HG03135 (cell line): ENCODE data around the gene ZNF438.
"Not testable (repeated sequence)": the region's sequence is repeated elsewhere in the genome, so short reads cannot be mapped to it uniquely, and the experiment has no call there.

Experiments
- ATAC-seq: cut with Tn5 transposase; IDR thresholded peaks from one replicate; pipeline ENCODE4 v1.9.1; 2021; ENCODE audit warnings: mild to moderate bottlenecking, moderate library complexity; ENCODE audit not compliant: unreplicated experiment

ZNF438 gene

DNA sequence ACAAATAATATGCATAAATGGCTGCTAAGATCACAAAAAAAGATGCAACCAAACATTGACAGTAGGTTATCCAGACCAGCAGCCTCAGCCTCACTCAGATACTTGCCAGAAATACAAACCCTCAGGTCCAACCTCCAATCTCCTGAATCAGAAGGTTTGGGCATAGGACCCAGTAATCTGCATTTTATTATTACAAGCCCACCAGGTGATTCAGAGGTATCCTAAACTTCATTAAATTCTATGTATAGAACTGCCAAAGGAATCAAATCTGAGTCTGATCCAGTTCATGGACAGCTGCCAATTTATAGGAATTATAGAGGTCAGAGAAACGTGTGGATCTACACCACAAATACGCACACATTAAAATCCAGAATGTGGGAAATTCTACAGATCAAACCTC is 41.3 kb downstream of the ZNF438 start:
- no peak for ATAC-seq

DNA sequence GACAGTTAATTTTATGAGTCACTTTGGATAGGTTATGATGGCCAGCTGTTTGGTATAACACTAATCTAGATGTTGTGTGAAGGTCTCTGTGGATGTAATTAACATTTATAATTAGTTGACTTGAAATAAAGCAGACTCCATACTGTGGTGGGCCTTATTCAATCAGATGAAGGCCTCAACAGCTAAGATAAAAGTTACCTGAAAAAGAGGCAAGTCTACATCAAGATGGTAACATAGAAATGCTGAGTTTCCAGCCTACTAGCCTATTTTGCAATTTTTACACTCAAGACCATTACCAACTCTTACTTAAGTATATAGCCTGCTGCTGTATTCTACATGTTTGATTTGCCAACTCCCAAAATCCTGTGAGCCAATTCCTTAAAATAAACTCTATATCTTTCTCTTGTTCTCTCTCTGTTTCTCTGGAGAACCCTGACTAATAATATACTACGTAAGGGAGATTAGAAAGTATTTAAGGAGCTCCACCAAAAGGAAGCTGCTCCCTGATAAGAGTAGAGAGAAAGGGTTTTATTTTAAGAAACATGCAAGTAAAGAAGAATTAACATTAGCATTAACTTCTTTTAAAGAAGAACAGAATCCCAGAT is 42.7 kb downstream of the ZNF438 start:
- ATAC-seq: no peak

DNA sequence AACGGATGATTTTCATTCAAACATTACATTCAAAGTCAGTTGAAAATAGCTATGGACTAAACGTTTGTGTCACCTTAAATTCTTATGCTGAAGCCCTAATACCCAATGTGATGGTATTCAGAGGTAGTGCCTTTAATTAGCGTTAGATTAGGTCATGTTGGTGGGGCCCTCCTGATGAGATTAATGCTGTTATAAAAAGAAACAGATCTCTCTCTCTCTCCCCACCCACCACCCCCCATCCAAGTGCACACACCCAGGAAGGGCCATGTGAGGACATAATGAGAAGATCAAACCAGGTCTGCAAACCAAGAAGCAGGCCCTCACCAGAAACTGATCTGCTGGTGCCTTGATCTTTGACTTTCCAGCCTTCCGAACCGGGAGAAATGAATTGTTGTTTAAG is 44.2 kb downstream of the ZNF438 start:
- ATAC-seq: no peak

DNA sequence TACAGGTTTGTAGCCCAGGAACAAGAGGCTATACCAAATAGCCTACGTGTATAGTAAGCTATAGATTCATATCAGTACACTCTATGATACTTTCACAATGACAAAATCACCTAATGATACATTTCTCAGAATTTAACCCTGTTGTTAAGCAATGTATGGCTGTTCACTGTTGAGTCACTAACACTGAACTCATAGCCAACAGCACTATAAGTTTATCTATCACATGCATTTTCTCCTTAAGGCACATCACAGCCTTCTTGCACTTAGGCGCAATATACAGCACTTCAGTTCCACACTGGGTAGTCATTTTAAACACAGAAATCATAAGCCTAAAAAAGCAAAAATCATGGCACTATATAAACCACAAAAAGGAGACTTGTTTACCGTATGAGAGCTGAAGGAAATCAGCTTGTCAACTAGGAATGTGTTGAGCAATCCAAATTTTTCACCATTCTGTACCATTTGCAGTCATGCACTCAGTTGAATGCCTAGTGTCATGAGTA is 45.6 kb downstream of the ZNF438 start:
- no peak for ATAC-seq

DNA sequence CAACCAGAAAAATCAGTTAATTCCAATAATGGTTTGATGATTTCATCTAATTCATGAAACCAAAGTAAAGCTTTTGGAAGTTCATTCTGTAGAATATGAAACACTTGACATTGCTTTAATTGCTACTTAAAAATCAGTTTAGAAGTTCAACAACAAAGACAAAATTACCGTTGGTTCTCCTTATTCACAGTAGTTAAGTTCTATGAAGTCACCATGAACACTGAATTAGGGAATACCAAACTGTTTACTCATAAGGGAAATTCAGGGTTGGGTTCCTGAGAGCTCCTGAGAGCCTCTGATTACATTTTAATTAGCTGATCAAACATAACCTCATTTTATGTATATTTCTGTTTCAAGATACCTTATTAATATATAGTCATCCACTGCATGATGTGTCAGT is 46.2 kb downstream of the ZNF438 start:
- no peak for ATAC-seq

DNA sequence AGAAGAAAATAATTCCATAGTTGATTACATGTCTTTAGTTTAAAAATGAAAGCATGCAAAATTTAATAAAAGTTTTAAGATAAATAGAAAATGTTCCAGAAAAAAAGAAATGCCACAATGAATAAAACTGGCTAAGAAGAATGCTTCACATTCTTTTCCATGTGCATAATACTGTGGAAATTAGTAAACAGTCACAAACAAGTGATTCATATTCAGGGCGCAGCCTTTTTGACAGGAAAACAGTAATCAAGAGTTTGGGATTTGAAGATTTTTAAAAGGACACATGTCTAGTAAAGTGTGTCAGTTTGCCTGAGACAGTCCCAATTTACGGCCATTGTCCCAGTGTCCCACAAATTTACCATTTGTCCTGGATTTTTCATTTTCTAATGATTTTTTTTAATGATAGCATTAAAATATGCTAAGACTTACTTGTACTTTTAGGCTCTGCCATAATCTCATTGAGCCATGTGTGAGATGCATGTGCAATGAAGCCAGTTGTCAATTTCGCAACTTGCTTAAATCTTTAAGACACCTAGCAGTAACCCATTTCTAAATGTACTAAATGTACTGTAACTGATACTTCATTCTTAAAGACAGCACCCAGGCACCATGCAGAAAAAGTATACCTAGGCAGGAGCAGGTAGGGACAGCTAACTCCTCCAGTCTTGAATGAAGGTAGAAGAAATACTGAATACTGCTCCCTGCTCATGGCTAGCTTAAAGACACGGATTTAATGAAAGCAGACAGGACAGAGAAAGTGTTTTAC is 46.9 kb downstream of the ZNF438 start:
- ATAC-seq: no peak

DNA sequence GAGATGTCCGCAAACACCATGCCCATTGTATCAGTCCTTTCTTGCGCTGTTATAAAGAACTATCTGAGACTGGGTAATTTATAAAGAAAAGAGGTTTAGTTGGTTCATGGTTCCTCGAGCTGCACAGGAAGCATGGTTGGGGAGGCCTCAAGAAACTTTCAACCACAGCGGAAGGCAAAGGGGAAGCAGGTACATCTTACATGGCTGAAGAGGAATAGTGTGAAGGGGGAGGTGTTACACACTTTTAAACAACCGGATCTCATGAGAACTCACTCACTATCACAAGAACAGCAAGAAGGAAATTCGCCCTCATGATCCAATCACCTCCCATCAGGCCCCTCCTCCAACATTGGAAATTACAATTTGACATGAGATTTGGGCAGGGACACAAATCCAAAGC is 48.5 kb downstream of the ZNF438 start:
- not testable (repeated sequence) for ATAC-seq

DNA sequence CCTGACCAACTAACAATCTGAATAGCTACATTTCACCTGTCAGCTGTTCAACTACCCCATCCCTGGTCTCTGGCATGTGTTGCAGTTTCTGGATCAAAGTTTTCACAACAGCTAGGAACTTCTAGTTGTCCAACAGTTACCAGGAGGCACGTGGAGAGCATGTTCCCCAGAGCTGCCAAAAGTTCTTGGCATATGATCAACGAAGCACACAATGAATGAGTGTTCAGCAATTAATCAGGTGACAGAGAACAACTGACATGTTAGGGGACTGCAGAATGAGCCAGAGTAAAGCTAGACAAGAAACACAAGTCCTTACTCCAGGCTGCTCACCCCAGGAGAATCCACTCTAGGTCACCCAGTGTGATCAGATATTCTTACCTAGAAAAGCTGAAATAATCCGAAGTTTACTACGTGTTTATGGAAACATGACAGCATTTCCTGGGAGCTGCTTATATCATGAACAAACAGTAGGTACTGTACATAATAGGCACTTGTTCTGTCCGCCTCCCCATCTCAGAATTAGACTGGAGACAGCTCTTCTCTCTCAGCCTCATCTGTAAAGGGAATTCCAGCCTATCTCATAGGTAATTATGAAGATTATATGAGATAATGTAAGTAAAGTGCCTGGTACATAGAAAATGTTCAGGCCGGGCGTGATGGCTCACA is 50.6 kb downstream of the ZNF438 start:
- ATAC-seq: no peak

DNA sequence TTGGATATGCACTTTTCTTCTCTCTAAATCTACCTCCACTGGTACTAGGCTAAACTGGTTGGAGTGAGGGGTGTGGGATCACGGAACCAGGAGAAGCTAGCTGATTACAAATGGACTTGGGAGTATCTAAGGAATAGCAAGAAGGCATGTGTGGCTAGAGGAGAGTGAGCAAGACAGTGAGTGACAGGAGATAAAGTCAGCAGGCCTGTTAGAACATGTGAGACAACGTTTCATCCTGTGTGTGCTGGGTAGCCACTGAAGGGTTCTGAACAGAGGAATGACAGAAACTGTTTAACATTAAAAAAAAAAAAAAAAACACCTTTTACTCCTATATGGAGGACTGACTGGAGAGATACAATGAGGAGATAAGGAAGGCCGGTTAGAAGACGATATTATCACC is 51.7 kb downstream of the ZNF438 start:
- no peak for ATAC-seq

DNA sequence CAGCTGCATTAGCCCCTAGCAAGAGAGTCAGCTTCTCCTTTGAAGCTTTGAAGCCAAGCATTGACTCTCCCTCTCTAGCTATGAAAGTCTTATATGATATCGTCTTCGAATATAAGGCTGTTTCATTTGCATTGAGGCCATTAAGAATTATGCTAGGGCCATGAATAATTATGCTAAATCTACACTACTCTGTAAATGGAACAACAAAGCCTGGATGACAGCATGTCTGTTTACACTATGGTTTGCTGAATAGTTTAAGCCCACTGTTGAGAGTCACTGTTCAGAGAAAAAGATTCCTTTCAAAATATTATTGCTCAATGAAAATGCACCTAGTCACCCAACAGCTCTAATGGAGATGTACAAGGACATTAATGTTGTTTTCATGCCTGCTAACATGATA is 52.8 kb downstream of the ZNF438 start:
- no peak for ATAC-seq

DNA sequence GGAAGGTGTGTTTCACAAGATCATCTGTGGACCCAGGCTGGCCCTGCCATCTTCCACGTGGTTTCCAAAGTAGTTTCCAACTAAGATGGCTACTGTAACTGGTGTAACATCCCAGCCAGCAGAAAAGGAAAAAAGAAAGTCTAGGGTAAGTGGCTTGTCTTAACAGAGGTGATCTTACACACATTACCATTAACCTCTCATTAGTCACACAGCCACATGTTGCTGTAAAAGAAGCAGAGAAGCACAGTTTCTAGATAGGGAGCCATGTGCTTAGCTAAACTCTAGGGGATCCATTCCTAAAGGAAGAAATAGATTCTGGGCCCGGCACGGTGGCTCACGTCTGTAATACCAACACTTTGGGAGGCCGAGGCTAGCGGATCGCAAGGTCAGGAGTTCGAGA is 54.3 kb downstream of the ZNF438 start:
- ATAC-seq: no peak

DNA sequence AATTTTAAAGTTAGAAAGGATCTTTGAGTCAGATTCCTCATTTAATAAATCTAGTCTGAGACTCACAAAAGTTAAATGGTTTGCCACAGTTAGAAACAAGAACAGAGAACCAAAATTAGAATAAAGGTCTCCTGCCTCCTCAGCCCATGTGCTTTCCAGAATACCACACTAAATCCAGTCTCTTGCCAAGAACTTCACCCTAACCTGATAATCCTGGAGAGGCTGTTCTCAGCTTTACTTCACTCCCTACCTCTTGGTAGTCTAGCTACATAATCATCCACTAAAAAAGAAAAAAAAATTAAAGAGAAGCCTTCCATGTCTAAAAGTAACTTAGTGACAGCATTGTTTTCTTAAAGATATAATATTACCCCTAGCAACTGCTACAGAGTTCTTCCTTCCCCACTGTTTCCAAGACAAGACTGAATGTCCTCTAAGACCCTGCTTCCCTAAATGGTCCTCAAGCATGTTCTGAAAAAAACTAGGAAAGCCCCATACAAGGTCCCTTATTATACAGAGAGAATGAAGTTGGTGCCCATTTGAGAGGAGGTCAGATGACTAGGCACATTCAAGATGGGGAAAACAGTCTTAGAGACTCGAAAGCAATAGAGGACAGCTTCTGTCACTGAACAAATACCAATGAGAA is 56.8 kb downstream of the ZNF438 start:
- ATAC-seq: no peak

DNA sequence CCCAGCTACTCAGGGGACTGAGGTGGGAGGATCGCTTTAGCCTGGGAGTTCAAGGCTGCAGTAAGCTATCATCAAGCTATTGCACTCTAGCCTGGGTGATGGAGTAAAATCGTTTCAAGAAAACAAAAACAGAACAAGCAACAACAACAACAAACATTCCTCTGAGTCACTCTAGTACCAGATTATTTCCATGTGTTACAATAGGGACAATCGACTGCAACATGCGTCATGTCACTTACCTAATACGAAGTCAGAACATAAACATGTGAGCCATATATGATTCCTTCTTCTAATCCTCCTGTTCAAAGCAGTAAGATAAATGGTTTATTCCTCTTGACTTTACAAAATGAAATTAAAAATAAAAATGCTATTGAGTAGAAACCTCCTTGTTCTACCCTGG is 57.3 kb downstream of the ZNF438 start:
- ATAC-seq: no peak

DNA sequence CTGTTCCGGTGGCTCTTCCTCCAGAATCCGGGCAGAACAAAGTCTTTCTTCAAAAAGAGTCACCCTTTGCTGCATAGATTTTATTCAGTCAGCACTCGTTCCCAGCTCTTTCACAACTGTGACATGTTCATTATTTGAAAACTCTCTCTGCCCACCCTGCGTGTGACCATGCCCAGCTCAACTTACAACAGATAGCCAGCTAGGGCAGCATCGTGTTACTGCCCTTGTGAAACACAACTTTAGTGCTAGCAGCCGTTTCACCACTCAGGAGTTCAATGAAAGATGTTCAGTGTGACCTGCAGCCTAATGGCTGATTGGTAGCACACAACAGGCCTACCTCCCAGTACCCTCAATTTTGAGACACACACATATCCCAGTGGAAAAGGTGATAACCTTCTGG is 57.9 kb downstream of the ZNF438 start:
- ATAC-seq: no peak

DNA sequence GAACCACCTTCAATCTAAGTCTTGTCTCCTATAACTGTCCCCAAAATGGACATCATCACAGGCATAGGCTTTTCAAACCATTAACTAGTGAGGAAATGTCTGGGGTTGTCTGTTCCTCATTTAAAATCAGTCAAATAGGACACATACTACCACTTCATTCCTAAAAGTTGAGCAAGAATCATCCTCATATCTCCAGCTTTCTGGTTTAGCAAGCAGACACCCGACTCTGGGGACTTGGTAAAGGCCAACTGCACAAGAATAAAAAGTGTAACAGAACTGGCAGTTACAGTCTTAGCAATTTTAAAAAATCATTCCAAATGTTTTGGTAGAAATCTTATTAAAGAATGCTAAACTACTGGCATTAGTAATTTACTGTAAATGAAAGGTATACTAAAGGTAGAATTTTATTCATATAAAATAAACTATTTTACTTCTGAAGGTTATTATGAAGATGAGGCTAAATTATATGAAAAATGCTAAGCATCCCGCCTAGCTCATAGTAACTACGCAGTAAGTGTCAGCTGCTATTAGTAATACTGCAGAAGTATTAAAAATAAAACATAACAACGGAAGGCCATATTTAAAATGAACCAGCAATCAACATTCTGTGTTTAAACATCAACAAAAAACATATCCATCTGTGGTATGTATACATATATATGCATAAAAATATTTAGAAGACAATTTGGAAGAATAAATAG is 60.8 kb downstream of the ZNF438 start:
- no peak for ATAC-seq

DNA sequence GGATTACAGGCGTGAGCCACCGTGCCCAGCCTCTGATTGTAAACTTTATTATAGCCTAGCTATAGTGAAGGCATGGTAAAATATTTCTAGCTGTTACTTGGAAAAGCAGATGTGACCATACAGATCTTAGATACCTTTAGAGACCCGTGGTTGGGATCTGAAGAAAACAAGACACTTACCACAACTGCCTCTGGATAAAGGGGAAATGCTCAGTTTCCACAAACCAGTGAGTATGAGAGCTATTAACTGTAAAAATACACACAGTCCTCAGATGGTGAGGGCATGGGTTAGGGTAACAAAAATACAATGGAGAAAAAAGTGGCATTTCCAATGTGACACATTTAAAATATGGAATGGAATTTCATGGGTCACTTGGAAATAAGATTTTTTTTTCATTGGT is 63.0 kb downstream of the ZNF438 start:
- no peak for ATAC-seq

DNA sequence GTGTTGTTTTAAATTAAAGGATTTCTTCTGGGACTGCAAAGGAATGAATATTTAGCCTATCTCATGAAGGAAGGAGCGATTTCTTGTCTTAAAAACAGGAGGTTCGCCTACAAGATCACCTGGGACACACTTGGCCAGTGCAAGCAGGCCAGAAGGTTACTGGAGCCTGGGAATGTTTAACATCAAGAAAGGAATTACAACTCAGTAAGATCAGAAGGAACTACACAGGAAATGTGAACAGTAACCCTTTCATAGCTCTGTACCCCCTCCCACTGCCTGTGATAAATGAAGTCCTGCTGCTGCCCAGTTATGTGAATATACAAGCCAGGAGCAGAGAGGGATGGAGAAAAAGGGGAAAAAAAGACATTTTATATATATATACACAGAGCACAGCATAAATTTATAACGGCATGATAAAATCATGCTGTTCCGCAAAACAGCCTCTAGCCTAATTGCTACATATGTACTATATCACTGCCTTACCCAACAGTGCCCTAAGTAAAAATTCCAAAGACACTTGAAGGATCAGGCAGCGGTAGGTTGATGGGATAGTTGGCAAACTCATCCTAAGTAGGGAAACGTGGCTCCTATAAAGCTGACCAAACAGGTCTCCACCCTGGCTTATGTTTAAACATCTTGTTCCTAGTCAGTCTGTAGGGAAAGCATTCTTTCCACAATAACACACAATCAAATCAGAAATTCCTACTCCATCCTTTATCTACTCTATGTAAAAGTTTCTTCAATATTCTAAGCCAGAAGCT is 63.8 kb downstream of the ZNF438 start:
- no peak for ATAC-seq

DNA sequence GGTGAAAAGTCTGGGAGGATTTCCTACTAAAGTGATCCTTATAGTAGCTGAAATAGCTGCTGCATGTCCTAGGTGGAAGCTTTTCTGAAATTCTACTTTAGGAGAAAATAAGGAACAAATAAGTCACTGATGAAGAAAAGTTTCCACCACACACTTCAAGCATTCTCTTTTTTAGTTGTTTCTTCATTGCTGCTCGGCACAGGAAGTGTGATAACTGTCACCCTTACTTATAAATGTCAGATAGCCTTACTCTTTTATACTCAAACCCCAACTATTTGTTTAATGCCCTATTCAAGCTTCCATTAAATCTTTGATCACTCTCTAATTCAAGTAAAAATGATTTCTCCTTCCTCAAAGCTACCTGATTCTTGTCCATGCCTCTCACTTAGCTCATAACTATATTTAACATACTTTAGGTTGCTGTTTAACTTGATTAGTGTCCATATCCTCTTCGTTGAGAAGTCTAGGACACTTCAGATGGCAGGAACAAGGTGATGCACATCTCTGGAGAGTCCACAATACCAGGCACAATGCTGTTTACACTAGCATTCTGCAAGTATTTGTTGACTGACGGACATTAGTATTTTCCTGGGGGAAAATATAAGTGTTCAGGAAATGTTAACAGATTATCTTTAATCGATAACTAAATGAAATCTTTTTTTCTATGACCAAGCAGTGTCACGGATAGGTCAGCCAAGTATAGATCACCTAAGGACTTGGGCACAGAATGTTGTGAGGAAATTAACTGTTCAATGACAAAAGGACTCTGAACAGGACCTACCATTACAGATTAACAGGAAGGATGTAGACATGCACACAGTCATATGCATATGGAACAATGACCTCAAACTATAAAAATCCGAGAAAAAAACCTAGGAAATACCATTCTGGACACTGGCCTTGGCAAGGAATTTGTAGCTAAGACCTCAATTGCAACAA is 67.4 kb downstream of the ZNF438 start:
- ATAC-seq: no peak

DNA sequence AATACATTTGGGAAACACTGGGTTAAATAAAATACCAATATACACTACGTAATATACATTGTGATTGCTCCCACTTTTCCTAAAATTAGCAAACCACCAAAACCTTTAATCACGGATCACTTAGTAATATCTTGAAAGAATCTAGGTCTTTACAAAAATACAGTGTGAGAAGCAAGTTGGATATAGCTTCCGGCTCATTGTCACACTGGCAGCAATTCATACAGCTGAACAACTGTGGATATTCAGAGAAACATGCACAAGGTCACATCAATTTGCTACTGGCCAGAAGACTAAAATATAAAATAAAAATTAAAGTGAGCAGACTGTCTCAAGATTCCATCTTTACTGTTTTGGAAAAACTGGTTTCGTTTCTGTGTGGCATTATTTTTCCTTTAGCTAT is 69.1 kb downstream of the ZNF438 start:
- ATAC-seq: no peak
